KMS-11 (cell line): Measurements from ENCODE around the gene RPL28.

Experiments used
- H2AFZ ChIP-seq: fragments of 200-600 bp; sonication (generic); 2 replicates; pipeline ENCODE4 v1.6.1; 2016; ENCODE audit warnings: antibody characterized with exemption, mixed run types, low read depth
- H3K27ac ChIP-seq: fragments of 200-600 bp; sonication (generic); 2 replicates; pipeline ENCODE4 v1.6.1; 2016; ENCODE audit warnings: mild to moderate bottlenecking, mixed run types
- H3K27me3 ChIP-seq: fragments of 200-600 bp; sonication (generic); 2 replicates; pipeline ENCODE4 v1.6.1; 2017; ENCODE audit warnings: mild to moderate bottlenecking, low read depth, mixed run types, moderate library complexity; ENCODE audit not compliant: insufficient read depth
- H3K36me3 ChIP-seq: fragments of 200-600 bp; sonication (generic); 2 replicates; pipeline ENCODE4 v1.6.1; 2017; ENCODE audit warnings: mild to moderate bottlenecking, mixed run types; ENCODE audit not compliant: insufficient read depth
- H3K4me1 ChIP-seq: fragments of 200-600 bp; sonication (generic); 2 replicates; pipeline ENCODE4 v1.6.1; 2016; ENCODE audit warnings: mild to moderate bottlenecking, low read depth, mixed run types; ENCODE audit not compliant: poor library complexity, severe bottlenecking
- H3K4me2 ChIP-seq: fragments of 200-600 bp; sonication (generic); 2 replicates; pipeline ENCODE4 v1.7.0; 2016; ENCODE audit warnings: mild to moderate bottlenecking, mixed run types
- H3K4me3 ChIP-seq: fragments of 200-600 bp; sonication (generic); IDR thresholded peaks from 2 replicates; pipeline ENCODE4 v1.6.1; 2017; ENCODE audit warnings: low read depth, low read length, mixed read lengths; ENCODE audit not compliant: insufficient read depth
- H3K79me2 ChIP-seq: fragments of 200-600 bp; sonication (generic); 2 replicates; pipeline ENCODE4 v1.6.1; 2016; ENCODE audit warnings: low read depth, mixed run types; ENCODE audit not compliant: insufficient read depth
- H3K9ac ChIP-seq: fragments of 200-600 bp; sonication (generic); 2 replicates; pipeline ENCODE4 v1.6.1; 2016; ENCODE audit warnings: mild to moderate bottlenecking, mixed run types
- H4K20me1 ChIP-seq: fragments of 200-600 bp; sonication (generic); 2 replicates; pipeline ENCODE4 v1.6.1; 2016; ENCODE audit warnings: mild to moderate bottlenecking, mixed run types; ENCODE audit not compliant: insufficient read depth
- TF ChIP-seq, protein P1 (sequence below): fragments of 200-600 bp; sonication (generic); conservative IDR thresholded peaks from 2 replicates; pipeline ENCODE4 v1.6.1; 2017; ENCODE audit warnings: low read depth, mild to moderate bottlenecking, antibody characterized with exemption, low read length, moderate library complexity, mixed read lengths

The RPL28 gene

GRCh38 chr19:55372316-55373081, 13.2 kb upstream of the RPL28 start:
- H2AFZ ChIP-seq: no peak overlapping the region
- peaks cover 10% of the 10 kb centered on the region for H3K4me1 ChIP-seq
- TF ChIP-seq, protein P1, sequence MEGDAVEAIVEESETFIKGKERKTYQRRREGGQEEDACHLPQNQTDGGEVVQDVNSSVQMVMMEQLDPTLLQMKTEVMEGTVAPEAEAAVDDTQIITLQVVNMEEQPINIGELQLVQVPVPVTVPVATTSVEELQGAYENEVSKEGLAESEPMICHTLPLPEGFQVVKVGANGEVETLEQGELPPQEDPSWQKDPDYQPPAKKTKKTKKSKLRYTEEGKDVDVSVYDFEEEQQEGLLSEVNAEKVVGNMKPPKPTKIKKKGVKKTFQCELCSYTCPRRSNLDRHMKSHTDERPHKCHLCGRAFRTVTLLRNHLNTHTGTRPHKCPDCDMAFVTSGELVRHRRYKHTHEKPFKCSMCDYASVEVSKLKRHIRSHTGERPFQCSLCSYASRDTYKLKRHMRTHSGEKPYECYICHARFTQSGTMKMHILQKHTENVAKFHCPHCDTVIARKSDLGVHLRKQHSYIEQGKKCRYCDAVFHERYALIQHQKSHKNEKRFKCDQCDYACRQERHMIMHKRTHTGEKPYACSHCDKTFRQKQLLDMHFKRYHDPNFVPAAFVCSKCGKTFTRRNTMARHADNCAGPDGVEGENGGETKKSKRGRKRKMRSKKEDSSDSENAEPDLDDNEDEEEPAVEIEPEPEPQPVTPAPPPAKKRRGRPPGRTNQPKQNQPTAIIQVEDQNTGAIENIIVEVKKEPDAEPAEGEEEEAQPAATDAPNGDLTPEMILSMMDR: no peak
- no peaks in the 10 kb centered on the region for H3K36me3 ChIP-seq
- H3K27ac ChIP-seq: no peak overlapping the region
- H3K4me3 ChIP-seq: no peak overlapping the region
- H3K27me3 ChIP-seq: peaks cover 52% of the 10 kb centered on the region
- no peak overlapping the region for H3K9ac ChIP-seq
- H3K79me2 ChIP-seq: no peaks in the 10 kb centered on the region
- no peak overlapping the region for H3K4me2 ChIP-seq
- H4K20me1 ChIP-seq: no peaks in the 10 kb centered on the region

DNA sequence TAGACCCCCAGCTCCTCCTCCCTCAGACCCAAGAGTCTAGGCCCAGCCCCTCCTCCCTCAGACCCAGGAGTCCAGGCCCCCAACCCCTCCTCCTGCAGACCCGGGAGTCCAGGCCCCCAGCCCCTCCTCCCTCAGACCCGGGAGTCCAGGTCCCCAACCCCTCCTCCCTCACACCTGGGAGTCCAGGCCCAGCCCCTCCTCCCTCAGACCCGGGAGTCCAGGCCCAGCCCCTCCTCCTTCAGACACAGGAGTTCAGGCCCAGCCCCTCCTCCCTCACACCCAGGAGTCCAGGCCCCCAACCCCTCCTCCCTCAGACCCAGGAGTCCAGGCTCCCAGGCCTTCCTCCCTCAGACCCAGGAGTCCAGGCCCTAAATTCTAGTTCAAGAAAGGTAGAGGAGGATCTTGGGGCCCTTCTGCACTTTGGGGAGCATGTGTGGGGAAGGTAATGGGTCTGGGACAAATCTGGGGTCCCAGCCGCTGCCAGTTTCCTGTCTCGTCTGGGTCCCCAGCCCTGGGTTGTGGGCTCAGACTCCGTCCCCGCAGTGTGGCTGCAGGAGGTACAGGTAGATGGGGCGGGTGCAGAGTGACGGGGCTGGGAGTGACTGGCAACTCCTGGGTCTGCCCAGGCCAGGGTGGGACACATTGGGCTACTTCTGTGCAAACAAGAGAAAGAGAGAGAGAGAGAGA, 12.3 kb upstream of the RPL28 start:
- Histone ChIP-seq H4K20me1 (no peaks in the 10 kb centered on the region), H3K9ac (no peak overlapping the region), H3K4me2 (no peak overlapping the region), H3K27ac (no peak overlapping the region), H3K4me1 (peaks cover 10% of the 10 kb centered on the region), H3K36me3 (no peaks in the 10 kb centered on the region), H3K79me2 (no peaks in the 10 kb centered on the region), H2AFZ (no peak overlapping the region), H3K4me3 (no peak overlapping the region), H3K27me3 (peaks cover 44% of the 10 kb centered on the region)
- TF ChIP-seq, protein P1: no peak

- H3K79me2 ChIP-seq: no peaks in the 10 kb centered on the region
- H3K36me3 ChIP-seq: no peaks in the 10 kb centered on the region
- TF ChIP-seq, protein P1: no peak
- no peak overlapping the region for H2AFZ ChIP-seq
- H3K27ac ChIP-seq: no peak overlapping the region
- peaks cover 10% of the 10 kb centered on the region for H3K4me1 ChIP-seq
- H4K20me1 ChIP-seq: no peaks in the 10 kb centered on the region
- H3K9ac ChIP-seq: no peak overlapping the region
- H3K4me3 ChIP-seq: no peak overlapping the region
- peaks cover 37% of the 10 kb centered on the region for H3K27me3 ChIP-seq
- H3K4me2 ChIP-seq: no peak overlapping the region
Observed at GRCh38 chr19:55373993-55374757, 11.6 kb upstream of the RPL28 start.

DNA sequence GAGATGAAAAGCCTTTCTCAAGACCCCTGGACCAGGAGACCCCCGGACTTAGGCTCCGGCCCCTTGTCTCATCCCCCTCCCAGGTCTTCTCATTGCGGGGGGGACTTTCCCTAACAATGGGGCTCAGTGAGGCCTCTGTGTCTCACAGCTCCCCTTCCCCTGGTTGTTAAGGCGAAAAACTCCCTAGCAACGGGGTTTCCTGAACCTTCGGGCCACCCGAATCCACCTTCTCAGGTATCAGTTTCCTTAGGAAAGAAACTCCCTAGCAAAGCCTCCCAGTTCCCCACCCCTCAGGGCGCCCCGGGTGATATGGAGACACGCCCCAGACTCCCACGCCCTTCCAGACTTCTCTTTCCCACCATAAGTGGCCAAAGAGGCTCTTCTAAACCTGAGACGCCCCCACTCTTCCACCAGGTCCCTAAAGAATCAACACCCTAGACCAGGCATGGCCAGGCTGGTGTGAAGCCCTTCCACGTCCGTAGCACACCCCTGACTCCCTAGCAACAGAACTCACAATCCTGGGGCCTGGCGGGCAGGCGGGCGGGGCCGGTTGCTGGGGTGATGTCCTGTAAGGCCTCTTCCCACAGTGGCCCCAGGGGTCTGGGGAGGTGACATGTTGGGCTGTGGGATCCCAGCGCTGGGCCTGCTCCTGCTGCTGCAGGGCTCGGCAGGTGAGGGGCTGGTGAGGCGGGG, 9.3 kb upstream of the RPL28 start, which contains the start of gene TMEM190:
Gene TMEM190, plus strand, starts transcription at position 586 of the 693 bp plus-strand sequence. Its CDS starts 28 bp downstream, at position 614.
- no peaks in the 10 kb centered on the region for H4K20me1 ChIP-seq
- H3K27me3 ChIP-seq: peaks cover 21% of the 10 kb centered on the region
- no peaks in the 10 kb centered on the region for H3K36me3 ChIP-seq
- H3K79me2 ChIP-seq: peaks cover 4% of the 10 kb centered on the region; the same call in 1 of the 2 replicates
- H2AFZ ChIP-seq: no peak within 1 kb of the TSS
- H3K9ac ChIP-seq: no peak within 1 kb of the TSS
- H3K4me1 ChIP-seq: peaks cover 10% of the 10 kb centered on the region
- H3K27ac ChIP-seq: no peak within 1 kb of the TSS
- no peak within 1 kb of the TSS for H3K4me2 ChIP-seq
- H3K4me3 ChIP-seq: no peak within 1 kb of the TSS
- TF ChIP-seq, protein P1: no peak
